Gastrocnemius medialis (tissue), 4 donors: ENCODE measurements around the gene IQCK.

Experiments
- POLR2A ChIP-seq, 2 donors: fragments of 450-650 bp; IDR thresholded peaks; one replicate each; pipeline ENCODE4 v1.6.1; 2017; ENCODE audit warnings: antibody characterized with exemption in 2 of 2, mild to moderate bottlenecking in 2 of 2, moderate library complexity in 2 of 2
- TF ChIP-seq, protein P1 (sequence below), 5 experiments: fragments of 450-650 bp in 3 of 5; fragments of 200-600 bp in 2 of 5; sonication (generic) in 2 of 5; IDR thresholded peaks in 4 of 5; conservative IDR thresholded peaks in 1 of 5; 1 replicate in 4 of 5; 2 replicates in 1 of 5; pipeline ENCODE4 v1.5.1; 2016 to 2019; ENCODE audit warnings: antibody characterized with exemption in 5 of 5, mild to moderate bottlenecking in 3 of 5, moderate library complexity in 3 of 5

- TF ChIP-seq, protein P1, sequence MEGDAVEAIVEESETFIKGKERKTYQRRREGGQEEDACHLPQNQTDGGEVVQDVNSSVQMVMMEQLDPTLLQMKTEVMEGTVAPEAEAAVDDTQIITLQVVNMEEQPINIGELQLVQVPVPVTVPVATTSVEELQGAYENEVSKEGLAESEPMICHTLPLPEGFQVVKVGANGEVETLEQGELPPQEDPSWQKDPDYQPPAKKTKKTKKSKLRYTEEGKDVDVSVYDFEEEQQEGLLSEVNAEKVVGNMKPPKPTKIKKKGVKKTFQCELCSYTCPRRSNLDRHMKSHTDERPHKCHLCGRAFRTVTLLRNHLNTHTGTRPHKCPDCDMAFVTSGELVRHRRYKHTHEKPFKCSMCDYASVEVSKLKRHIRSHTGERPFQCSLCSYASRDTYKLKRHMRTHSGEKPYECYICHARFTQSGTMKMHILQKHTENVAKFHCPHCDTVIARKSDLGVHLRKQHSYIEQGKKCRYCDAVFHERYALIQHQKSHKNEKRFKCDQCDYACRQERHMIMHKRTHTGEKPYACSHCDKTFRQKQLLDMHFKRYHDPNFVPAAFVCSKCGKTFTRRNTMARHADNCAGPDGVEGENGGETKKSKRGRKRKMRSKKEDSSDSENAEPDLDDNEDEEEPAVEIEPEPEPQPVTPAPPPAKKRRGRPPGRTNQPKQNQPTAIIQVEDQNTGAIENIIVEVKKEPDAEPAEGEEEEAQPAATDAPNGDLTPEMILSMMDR (IDR thresholded peaks at IDR 0.05 in 4 of 5, conservative IDR thresholded peaks at IDR 0.05 in 1 of 5): no peak
- no peak for TF ChIP-seq POLR2A (IDR thresholded peaks at IDR 0.05)
Measured at GRCh38 chr16:19749571-19750080, 31.6 kb downstream of the IQCK start.
